ENCODE measurements around the gene CCDC88A.
A peak's percentile ranks its signal among the peaks of the same experiment; 100 is the strongest.
"Not testable (repeated sequence)": the region's sequence is repeated elsewhere in the genome, so short reads cannot be mapped to it uniquely, and the experiment has no call there.

The CCDC88A gene

DNA sequence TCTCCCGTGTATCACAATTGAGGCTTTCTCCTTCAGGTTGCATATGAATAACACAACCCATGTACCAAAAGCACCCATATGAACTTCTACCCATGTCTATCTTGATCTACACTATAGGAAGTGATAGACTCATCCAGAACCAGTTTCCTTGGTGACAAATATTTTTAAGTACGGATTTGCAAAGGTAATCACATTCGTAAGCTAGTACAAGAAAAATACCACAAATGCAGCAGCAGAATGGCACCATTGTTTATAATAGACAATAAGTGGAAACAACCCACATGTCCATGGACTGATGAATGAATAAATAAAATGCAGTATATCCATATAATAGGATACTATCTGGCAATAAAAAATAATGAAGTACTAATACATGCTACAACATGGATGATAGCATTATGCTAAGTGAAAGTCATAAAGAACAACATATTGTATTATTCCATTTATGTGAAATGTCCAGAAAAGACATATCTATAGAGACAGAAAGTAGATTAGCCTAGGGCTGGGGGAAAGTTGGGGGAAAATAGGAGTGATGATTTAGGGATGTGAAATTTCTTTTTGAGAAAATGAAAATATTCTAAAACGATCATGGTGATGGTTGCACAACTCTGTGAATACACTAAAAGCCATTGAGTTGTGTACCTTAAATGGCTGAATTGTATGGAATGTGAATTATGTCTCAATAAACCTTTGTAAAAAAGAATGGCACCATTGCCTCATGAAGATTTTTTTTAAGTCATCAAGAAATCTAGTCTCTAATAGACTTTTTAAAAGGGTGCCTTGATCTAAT is 3.4 kb upstream of the CCDC88A start:
- DNase-seq: no peak

DNA sequence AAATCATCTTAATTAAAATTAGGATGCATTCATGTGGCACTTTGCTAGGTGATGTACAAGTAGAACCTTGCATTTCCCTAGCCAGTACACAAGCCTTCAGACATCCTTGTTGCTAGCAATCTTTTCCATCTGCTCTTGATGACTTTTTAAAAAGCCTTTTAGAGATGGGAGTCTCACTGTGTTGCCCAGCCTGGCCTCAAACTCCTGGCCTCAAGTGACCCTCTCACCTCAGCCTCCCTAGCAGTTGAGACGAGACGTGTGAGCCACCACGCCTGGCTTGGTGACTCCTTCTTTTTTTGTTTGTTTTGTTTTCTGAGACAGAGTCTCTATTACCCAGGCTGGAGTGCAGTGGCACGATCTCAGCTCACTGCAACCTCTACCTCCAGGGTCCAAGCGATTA is 1.7 kb upstream of the CCDC88A start:
- DNase-seq: no peak

DNA sequence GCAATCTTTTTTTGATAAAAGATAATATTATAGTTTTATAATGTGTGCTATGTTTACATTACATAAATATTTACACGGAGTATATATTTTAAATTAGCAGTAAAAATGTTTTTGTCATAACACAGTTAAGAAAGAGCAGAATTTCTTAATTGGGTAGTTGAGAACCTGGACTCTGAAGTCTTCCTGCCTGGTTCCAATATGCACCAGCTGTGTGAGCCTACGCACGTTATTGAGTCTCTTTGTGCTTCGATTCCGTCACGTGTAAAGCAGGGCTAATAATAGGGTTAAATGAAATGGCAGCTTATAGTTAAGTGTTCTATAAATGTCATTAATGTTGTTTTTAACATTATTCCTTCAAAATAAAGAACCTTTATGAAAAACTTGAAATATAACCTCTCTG is 1.2 kb upstream of the CCDC88A start:
- no peak for DNase-seq

DNA sequence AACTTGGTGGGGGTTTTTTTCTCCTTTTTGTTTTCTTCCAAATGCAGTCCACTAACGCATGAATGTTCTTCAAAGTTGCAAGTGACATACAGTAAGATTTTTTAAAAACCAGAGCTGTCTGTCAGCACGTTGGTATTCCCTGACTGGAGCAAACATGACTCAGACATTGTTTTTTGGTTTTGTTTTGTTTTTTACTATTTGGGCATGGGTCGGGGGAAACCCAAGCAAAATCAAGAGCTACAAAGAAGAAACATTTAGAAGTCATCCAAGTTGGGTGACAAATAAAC is 726 bp upstream of the CCDC88A start:
- DNase-seq: no peak

DNA sequence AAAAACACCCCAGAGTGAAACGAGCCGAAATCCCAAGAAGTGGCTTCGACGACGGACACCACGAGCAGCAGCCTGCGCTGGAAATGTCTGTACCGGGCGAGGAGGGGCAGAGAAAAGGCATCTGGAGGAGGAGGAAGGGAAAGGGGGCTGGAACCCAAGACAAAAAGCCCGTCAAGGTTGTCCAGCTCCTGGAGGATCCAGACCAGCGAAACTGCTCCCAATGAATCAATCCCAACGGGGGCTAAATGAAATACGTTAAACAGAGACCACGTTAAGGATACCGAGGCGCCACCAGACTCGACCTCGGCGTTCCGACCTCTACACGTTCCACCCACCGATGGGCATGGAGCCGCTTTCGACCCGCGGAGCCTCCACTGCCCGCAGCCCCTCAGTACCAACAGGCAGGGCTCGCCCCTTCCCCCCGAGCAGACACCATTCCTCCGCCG is 400 bp downstream of the CCDC88A start:
- DNase-seq: no peak

DNA sequence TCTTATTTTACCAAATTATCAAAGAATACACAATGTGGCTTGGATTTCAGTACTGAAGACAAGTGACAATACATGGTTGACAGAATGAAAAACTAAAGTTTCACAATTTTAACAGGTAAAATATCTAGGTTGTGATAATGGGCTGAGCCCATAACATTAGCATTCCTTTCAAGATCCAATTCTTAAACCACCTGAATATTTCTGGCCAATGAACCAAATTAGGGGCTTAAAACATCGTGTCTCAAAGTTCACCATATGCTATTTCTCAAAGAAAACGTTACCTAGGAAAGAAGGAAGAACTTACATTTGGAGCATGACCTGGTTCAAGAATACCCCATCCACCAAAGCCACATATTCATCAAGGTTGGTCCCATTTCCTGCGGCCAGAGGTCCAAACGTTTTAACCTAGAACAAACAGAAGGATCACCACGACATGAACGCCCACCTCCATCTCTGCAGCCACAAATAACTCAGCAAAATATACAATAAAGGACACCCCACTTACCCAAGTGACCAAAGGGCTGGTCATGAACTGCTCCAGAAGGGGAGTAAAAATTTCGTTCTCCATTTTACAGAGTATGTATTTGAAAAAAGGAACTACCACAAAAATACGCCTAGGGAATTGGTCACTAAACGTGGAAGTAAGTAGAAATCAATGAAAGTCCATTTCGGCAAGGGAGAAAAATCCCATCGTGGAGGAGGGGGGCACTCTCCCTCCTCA is 984 bp downstream of the CCDC88A start:
- peak; percentile 11 for DNase-seq

DNA sequence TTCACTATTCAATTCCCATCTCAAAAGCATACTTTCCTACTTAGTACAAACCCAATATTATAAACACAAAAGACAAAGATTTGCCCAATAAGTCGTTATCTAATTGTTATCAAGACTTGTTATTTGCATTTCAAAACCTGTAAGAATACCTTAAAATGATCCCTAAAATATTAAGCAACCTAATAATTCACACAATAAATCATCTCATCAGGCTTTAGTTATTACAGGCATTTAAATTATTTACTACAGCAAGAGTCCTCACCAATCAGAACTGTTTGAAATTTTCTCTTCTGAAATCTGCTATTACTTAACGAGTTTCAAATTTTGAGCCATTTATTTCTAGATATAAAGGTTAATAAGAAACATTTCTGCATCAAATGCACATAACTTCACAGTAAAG is 1.6 kb downstream of the CCDC88A start:
- DNase-seq: no peak

DNA sequence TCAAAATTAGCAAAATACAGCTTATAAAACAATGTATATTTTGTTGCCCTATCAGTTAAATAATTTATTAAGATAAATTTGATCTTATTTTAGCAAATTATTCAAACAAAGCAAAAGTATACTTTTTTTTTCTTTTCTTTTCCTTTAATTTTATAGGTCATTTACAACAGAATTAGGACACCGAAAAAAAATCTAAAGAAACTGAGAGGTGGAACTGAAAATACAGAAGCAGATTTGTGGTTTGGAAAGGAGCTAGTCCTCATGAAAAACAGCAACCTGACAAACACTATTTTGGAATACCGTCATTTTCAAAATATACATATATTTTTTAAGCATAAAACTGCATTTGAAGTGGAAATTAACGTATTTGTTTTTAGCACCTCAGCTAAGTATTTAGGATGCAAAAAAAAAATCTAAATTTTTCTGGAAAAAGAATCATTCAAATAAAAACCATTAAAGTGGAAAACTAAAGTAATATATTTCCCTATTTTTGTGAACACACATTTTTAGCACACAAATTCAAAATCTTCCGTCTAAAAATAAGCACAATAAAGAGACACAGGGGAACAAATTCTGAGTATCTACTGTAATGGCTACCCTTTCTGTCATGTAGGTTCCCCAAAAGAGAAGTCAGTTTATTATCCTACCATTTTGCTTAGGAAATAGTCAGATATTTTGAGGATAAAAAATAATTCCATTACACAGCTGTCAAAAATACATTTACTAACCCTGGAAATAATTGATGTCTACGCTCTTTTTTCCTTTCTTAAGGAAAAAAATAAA is 2.7 kb downstream of the CCDC88A start:
- DNase-seq: no peak

DNA sequence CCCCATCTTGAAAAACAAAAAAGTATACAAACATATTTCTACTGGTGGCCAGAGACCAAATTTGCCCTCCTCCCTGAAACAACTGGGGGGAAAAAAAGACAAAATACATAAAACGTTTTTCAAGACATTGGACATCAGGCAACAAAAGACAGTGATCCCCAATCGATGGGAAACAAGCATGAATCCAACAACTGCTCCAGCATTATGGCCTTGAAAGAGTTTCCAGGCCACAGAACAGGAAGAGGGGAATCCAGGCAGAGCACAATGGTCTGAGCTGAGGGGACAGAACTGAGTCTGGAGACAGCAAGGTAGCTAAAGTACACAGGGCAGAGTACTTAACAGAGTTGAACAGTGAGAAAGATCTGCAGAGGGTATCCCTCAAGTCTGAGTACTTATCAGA is 4.4 kb downstream of the CCDC88A start:
- no peak for DNase-seq

DNA sequence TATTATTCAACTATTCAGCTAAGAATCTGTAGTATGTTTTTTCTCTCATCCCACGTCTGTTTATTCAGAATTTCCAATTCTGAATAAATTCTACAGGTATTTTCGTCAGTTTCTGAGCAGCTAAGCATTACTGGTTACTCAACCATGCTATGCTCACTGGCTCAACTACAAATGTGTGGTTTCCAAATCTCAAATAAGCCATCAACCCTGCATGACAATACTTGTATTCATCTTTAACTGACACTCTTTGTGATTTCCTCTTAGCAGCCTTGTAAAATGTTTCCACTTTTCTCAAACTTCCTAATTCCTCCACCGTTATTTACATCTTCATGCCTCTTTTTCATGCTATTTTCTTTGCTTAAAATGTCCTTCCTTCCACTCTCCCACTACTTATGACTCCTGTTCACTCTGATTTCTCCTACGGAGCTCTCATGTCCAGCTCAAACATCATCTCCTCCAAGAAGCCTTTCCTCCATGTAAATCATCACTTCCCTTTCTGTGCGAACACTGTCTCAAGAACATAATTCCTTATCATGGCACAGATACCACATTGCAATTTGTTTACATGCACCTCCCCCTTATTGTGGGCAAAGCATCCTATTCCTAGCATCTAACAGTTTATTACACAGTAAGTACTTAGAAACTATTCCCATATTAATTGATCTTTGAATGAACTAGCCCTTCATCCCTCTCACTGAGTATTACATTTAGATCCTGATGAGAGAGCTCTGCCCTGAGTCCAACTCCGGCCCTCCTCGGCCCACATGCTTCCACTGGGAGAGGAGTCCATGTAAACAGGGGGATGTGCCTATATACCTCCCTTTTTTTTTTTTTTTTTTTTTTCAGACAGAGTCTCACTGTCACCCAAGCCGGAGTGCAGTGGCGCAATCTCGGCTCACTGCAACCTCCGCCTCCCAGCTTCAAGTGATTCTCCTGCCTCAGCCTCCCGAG is 10.5 kb downstream of the CCDC88A start:
- peak; percentile 24 for DNase-seq

DNA sequence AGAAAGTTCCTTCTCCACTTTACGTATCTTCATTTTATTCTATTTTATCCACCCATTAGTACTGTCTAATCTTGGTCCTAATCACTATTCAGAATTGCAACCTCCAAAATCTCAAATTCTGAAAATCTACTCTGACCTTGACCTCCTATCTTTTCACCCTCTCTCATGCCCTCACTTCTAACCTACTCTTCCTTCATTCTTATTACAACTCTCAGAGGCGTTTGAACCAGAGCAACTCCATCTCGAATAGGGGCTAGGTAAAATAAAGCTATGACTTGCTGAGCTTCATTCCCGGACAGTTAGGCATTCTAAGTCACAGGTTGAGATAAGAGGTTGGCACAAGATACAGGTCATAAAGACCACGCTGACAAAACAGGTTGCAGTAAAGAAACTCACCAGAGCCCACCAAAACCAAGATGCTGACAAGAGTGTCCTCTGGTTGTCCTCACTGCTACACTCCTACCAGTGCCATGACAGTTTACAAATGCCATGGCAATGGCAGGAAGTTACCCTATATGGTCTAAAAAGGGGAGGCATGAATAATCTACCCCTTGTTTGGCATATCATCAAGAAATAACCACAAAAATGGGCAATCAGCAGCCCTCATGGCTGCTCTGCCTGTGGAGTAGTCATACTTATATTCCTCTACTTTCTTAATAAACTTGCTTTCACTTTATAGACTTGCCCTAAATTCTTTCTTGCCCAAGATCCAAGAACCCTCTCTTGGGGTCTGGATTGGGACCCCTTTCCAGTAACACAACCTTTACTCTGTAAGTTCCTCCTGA is 11.4 kb downstream of the CCDC88A start:
- DNase-seq: no peak

DNA sequence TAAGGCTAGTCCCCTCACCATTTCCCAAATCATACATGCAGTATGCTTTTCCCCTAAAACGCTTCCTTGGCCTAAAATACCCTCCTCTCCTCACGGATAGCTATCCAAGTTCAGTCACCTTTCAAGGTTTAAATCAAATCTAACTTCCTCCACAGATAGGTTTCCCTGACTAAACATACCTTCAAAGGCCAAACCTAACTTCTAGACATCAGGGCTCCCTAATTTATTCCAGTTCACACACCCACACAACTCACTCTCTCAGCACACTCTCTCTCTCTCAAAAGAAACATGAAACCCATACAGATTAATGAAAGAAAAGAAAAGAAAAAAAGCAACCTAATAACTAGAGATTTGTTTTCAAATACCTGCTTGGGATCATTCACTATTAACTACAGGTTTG is 14.5 kb downstream of the CCDC88A start:
- no peak for DNase-seq

DNA sequence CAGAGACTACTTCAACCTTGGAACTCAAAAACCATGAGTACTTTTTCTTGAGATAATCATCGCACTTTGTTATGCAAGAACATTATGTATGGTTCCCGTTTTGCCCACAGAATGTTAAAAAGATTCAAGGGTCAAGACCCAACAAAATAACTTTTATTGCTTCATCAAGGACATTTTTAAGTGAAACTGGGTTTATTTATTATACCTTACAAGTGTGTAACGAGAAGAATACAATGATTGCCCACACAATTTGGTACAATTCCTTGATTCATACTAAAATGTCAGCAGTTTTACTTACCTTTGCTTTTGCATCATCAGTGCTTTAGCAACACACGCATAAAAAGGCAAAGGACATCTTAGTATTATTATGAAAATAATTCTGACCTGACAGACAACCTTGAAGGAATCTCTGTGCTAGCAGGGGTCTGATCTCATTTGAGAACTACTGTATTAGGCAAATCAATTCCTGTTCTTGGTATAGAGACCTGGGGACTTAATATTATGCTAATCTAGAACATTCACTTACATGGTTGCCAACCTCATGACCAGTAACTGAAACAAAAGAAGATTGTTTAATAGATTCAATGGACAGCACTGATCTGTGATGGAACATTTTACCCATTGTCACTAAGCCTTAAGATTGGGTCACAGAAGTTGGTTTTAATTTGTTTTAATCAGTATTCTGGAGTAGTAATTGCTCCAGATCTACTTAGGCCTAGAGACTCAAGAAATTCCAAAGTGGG is 16.2 kb downstream of the CCDC88A start:
- DNase-seq: peak; percentile 45

DNA sequence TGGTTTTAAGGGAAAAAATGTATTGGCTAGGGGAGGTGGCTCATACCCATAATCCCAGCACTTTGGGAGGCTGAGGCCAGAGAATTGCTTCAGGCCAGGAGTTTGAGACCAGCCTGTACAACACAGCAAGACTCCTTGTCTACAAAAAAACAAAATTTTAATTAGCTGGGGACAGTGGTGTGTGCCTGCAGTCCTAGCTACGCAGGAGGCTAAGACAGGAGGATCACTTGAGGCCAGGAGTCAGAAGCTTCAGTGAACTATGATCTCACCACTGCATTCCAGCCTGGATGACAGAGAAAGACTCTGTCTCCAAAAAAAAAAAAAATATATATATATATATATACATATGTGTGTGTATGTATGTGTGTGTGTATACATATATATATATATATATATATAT is 18.5 kb downstream of the CCDC88A start:
- no peak for DNase-seq

DNA sequence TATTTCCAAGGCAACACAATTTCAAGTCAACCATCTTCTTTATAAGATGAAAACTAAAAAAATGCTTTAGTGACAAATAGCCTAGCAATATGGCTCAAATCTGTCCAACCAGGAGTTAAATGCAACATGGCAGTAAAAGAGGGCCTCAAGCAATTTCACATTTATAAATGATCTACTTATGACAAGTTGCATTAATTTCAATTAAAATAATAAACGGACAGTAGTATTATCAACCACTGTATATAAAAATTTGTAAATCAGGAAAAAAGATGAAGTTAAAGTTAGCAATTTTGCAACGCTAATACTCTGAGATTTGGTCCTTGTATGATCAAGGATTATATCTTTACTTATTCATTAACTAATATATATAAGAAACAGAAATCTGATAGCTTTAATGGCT is 19.3 kb downstream of the CCDC88A start:
- no peak for DNase-seq

DNA sequence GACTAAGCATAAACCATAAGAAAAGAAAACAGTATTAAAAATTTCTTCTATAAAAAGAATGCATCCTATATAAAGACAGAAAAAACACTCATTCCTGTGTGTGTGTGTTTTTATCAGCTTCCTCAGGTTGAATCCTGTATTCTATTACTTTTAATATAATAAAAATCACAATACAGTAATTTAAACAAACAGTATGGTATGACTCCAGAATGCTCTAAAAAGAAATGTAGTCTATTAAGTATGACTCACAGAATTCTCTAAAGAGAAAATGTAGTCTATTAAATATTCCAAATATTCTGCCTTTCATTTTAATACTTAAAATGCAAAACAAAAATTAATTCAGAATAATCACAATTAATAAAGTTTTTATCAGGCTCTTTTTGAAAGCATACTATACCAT is 19.8 kb downstream of the CCDC88A start:
- no peak for DNase-seq

DNA sequence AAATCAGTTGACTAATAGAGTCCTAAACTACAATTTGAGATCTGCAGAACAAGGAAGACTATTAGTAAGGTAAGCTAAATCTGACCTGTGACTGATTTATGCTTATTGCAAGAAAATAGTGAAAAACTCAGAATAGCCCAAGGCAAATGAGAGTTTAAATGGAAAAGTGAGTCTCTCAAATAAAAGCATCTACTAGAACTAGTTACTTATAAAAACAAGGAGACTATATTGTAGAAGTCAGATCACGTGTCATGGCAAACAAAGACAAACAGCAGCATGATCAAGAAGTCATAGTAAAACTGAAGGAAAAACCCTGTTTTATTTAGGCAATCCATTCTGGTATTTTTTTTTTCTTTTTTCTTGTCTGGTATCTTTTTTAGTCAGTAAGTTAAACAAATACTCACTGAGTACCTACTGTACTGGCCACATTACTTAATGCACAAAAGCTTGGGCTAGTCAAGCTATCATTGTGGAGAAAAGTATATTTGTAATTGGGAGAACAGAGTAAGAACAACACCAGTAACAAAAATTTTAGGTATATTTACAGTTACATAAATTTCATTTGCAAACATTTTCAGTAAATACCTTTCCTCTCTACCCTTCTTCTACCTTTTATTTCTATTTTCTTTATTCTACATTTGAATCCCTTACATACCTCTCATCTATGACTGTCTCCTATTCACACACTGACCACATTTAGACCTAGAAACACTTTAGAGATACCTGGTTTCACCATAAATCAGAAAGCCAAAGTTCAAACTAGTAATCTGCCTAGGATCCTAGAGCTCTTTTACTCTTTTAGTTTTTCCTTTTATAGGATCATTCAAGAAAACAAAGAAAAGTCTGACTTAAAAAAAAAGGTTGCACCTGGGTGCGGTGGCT is 23.7 kb downstream of the CCDC88A start:
- DNase-seq: no peak

DNA sequence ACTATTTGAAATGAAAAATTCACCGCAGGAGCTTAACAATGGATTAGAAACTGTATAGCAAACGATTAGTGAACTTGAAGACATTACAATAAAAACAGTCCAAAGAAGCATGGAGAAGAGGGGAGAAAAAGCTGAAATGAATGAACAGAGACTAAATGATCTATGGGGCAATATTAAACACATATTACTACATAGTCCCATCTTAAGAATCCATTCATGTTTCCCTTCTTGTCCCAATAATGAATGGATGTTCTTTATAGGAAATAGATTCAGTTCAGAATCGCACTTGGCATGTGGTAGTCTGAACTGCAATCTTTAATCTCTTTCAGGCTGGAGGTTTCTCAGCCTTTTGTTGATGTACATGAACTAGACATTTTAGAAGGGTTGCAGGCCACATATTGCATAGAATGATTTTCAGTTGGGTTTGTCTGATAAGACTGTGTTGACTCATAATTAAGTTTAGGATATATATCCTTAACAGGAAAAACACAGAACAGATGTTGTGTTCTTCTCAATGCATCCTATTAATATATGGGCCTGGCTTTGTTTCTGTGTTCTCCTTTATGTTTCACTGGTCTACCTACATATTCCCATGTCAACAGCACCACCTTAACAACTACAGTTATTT is 27.9 kb downstream of the CCDC88A start:
- DNase-seq: no peak

DNA sequence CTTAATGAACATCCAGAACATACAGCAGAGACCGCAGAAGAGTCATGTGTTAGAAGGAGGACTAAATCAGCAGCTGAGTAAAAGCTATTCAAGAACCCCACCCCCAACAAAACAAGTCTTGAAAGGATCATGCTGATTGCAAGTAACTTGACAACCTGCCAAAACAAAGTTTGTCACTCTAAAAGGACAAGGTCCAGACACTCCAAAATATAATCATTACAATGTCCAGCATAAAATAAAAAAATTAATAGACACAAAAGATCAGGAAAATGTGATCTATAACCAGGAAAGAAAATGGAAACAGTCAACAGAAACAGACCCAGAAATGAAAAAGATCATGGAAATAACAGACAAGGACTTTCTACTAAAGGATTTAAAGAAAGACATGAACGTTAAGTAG is 28.5 kb downstream of the CCDC88A start:
- no peak for DNase-seq

DNA sequence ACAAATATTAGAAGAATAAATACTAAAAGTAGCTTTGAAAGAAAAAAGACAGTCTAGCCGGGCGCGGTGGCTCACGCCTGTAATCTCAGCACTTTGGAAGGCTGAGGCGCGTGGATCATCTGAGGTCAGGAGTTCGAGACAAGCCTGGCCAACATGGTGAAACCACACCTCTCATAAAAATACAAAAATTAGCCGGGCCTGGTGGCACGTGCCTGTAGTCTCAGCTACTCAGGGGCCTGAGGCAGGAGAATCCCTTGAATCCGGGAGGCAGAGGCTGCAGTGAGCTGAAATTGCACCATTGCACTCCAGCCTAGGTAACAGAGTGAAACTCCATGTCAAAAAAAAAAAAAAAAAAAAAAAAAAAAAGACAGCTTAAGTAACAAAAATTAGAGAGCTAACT is 34.1 kb downstream of the CCDC88A start:
- DNase-seq: not testable (repeated sequence)
